ENCODE measurements around the gene CFAP65. TPM values are rescaled to one million over a fixed set of nuclear protein-coding genes. Genes with fewer than 3 reads are reported as not detected.
A peak's percentile ranks its signal among the peaks of the same experiment; 100 is the strongest.

CFAP65 gene
- total RNA-seq, 1 donor, result not detected

DNA sequence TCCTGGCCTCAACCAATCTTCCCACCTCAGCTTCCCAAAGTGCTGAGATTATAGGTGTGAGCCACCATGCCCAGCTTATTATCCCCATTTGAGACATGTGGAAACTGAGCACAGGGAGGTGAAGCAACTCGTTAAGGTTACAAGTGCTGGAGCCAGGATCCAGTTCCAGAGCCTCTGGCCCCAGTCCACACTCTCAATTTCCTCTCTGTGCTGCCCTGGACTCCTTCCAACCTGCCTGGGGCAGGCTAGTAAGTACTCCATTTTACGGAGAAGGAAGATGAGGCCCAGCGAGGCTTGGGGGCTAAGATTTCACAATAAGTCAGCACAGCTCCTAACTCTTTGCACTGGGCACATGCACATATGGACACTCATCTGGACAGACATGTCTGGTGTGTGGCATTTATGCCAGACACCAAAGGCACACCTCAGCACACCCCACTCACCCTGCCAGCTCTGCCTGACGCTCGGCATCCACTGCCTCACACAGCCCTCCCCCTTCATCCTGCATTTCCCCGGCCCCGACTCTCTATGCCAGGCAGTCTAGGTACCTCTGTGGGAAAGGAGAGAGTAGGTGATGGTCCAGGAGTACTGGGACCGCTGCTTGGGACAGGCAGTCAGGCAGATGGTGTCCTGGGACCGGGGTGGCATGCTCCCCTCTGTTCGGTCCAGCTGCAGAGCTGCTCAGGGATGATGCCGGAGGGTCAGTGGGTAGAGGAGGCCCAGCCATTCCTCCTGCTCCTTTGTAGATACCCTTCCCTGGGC is 20.5 kb downstream of the CFAP65 start:
- Histone ChIP-seq H3K79me2 (ENCODE audit: insufficient read depth, low read length) (no peaks in the 10 kb centered on the region), H3K36me3 (ENCODE audit: insufficient read depth, low read length) (no peaks in the 10 kb centered on the region)

GRCh38 chr2:219019436-219019835 is 21.9 kb downstream of the CFAP65 start:
- Histone ChIP-seq H4K20me1 (ENCODE audit: insufficient read depth, low read length) (no peaks in the 10 kb centered on the region), H3K27me3 (ENCODE audit: insufficient read depth, low read length) (peaks cover 30% of the 10 kb centered on the region), H3K27ac (ENCODE audit: low read depth, low read length) (no peak overlapping the region), H3K36me3 (ENCODE audit: insufficient read depth, low read length) (no peaks in the 10 kb centered on the region), H2AFZ (ENCODE audit: low read length) (no peak overlapping the region), H3K4me3 (ENCODE audit: insufficient read depth, low read length) (no peak overlapping the region), H3K4me1 (ENCODE audit: insufficient read depth, low read length) (no peaks in the 10 kb centered on the region), H3K9me3 (ENCODE audit: low read depth, low read length) (no peaks in the 10 kb centered on the region), H3K4me2 (ENCODE audit: insufficient read depth, low read length) (no peak overlapping the region), H3K79me2 (ENCODE audit: insufficient read depth, low read length) (no peaks in the 10 kb centered on the region)
- DNase-seq (ENCODE audit: insufficient read length, low spot score, missing footprints), result peak; percentile 62
- TF ChIP-seq, protein P1, sequence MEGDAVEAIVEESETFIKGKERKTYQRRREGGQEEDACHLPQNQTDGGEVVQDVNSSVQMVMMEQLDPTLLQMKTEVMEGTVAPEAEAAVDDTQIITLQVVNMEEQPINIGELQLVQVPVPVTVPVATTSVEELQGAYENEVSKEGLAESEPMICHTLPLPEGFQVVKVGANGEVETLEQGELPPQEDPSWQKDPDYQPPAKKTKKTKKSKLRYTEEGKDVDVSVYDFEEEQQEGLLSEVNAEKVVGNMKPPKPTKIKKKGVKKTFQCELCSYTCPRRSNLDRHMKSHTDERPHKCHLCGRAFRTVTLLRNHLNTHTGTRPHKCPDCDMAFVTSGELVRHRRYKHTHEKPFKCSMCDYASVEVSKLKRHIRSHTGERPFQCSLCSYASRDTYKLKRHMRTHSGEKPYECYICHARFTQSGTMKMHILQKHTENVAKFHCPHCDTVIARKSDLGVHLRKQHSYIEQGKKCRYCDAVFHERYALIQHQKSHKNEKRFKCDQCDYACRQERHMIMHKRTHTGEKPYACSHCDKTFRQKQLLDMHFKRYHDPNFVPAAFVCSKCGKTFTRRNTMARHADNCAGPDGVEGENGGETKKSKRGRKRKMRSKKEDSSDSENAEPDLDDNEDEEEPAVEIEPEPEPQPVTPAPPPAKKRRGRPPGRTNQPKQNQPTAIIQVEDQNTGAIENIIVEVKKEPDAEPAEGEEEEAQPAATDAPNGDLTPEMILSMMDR (IDR thresholded peaks at IDR 0.05; ENCODE audit: extremely low read depth, low read depth, low read length), result no peak

More for the DNA sequence above, 20.5 kb downstream of the CFAP65 start:
- no peak overlapping the region for H3K27ac ChIP-seq (ENCODE audit: low read depth, low read length)
- H2AFZ ChIP-seq (ENCODE audit: low read length), result no peak overlapping the region
- no peaks in the 10 kb centered on the region for H4K20me1 ChIP-seq (ENCODE audit: insufficient read depth, low read length)
- no peaks in the 10 kb centered on the region for H3K4me1 ChIP-seq (ENCODE audit: insufficient read depth, low read length)
- H3K4me2 ChIP-seq (ENCODE audit: insufficient read depth, low read length), result no peak overlapping the region
- TF ChIP-seq, protein P1 (IDR thresholded peaks at IDR 0.05; ENCODE audit: extremely low read depth, low read depth, low read length), result no peak
- H3K4me3 ChIP-seq (ENCODE audit: insufficient read depth, low read length), result no peak overlapping the region
- peaks cover 34% of the 10 kb centered on the region for H3K27me3 ChIP-seq (ENCODE audit: insufficient read depth, low read length)
- DNase-seq (ENCODE audit: insufficient read length, low spot score, missing footprints), result peak; percentile 58
- H3K9me3 ChIP-seq (ENCODE audit: low read depth, low read length), result no peaks in the 10 kb centered on the region

DNA sequence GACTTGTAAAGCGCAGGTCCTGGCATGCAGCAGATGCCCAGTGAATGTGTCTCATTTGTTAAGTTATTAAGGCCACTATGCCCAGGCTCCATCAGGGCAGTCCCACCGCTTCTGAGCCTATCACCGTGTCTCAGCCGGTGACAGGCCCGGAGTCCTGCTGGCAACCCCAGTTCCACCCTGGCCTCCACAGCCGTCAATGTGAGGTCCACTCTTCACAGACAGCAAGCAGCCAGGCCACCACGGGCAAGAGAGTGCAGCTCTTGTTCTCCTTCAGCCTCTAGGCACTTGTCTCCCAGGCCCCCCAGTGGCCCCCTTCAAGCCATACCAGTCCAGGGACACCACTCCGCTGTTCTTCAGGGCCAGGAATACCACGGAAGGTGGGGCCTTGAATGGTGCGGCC is 22.6 kb downstream of the CFAP65 start:
- no peak overlapping the region for H2AFZ ChIP-seq (ENCODE audit: low read length)
- peaks cover 26% of the 10 kb centered on the region for H3K27me3 ChIP-seq (ENCODE audit: insufficient read depth, low read length)
- H3K9me3 ChIP-seq (ENCODE audit: low read depth, low read length), result no peaks in the 10 kb centered on the region
- no peak overlapping the region for H3K4me2 ChIP-seq (ENCODE audit: insufficient read depth, low read length)
- peak; percentile 84 for DNase-seq (ENCODE audit: insufficient read length, low spot score, missing footprints)
- H3K79me2 ChIP-seq (ENCODE audit: insufficient read depth, low read length), result no peaks in the 10 kb centered on the region
- H3K36me3 ChIP-seq (ENCODE audit: insufficient read depth, low read length), result no peaks in the 10 kb centered on the region
- TF ChIP-seq, protein P1 (IDR thresholded peaks at IDR 0.05; ENCODE audit: extremely low read depth, low read depth, low read length), result no peak
- H3K27ac ChIP-seq (ENCODE audit: low read depth, low read length), result no peak overlapping the region
- H3K4me3 ChIP-seq (ENCODE audit: insufficient read depth, low read length), result no peak overlapping the region
- no peaks in the 10 kb centered on the region for H3K4me1 ChIP-seq (ENCODE audit: insufficient read depth, low read length)
- H4K20me1 ChIP-seq (ENCODE audit: insufficient read depth, low read length), result no peaks in the 10 kb centered on the region

DNA sequence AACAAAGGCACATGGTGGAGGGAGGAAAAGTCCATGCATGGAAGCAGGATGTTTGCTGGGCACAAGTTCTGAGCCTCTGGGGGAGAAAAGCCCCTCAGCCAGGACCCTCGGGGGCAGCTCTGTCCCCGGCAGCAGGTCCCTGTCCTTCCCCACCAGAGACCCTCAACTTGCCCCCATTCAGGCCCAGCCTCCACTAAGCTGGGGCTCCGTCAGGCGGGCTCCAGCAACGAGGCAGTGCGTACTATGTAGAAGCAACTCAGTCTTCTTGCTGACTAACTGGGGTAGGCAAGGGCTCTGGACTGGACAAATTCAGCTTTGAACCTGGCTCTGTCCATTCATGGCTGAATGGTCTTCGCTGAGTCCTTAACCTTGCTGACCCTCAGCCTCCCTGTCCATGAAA is 23.0 kb downstream of the CFAP65 start:
- no peak overlapping the region for H3K4me3 ChIP-seq (ENCODE audit: insufficient read depth, low read length)
- H3K9me3 ChIP-seq (ENCODE audit: low read depth, low read length), result no peaks in the 10 kb centered on the region
- H3K36me3 ChIP-seq (ENCODE audit: insufficient read depth, low read length), result no peaks in the 10 kb centered on the region
- peaks cover 25% of the 10 kb centered on the region for H3K27me3 ChIP-seq (ENCODE audit: insufficient read depth, low read length)
- H3K79me2 ChIP-seq (ENCODE audit: insufficient read depth, low read length), result no peaks in the 10 kb centered on the region
- H3K4me1 ChIP-seq (ENCODE audit: insufficient read depth, low read length), result no peaks in the 10 kb centered on the region
- TF ChIP-seq, protein P1 (IDR thresholded peaks at IDR 0.05; ENCODE audit: extremely low read depth, low read depth, low read length), result no peak
- DNase-seq (ENCODE audit: insufficient read length, low spot score, missing footprints), result peak; percentile 43
- H3K27ac ChIP-seq (ENCODE audit: low read depth, low read length), result no peak overlapping the region
- no peak overlapping the region for H2AFZ ChIP-seq (ENCODE audit: low read length)
- H3K4me2 ChIP-seq (ENCODE audit: insufficient read depth, low read length), result no peak overlapping the region
- H4K20me1 ChIP-seq (ENCODE audit: insufficient read depth, low read length), result no peaks in the 10 kb centered on the region
